Naive B cell (primary cell): ENCODE measurements around the gene TACC2. TPM values are rescaled to one million over a fixed set of nuclear protein-coding genes. Genes with fewer than 3 reads are reported as not detected.

Experiments
- ATAC-seq, 2 donors: fragments of 150-1000 bp; cut with Tn5 transposase; 2 replicates each; pipeline ENCODE4 v1.10.0; 2021; ENCODE audit warnings: low read depth in 2 of 2, mild to moderate bottlenecking in 2 of 2, moderate library complexity in 2 of 2
- DNase-seq: peaks from one replicate; pipeline ENCODE4 v3.0.0; 2022
- H3K27ac Mint-ChIP-seq, 6 donors: one replicate each; pipeline ENCODE4 v1.8.0; 2020 to 2022; ENCODE audit warnings: mild to moderate bottlenecking in 6 of 6, mixed read lengths in 6 of 6, moderate library complexity in 5 of 6, inconsistent platforms in 2 of 6
- H3K27me3 Mint-ChIP-seq, 3 donors: one replicate each; pipeline ENCODE4 v1.8.0; 2021 to 2022; ENCODE audit warnings: mixed read lengths in 3 of 3, mild to moderate bottlenecking in 1 of 3
- H3K36me3 Mint-ChIP-seq, 2 donors: one replicate each; pipeline ENCODE4 v1.8.0; 2020 to 2022; ENCODE audit warnings: mixed read lengths in 2 of 2, inconsistent platforms in 1 of 2, mild to moderate bottlenecking in 1 of 2
- H3K4me1 Mint-ChIP-seq, 3 donors: one replicate each; pipeline ENCODE4 v1.8.0; 2020 to 2022; ENCODE audit warnings: mixed read lengths in 3 of 3, inconsistent platforms in 1 of 3, mild to moderate bottlenecking in 1 of 3, moderate library complexity in 1 of 3
- H3K4me3 Mint-ChIP-seq, 8 donors: one replicate each; pipeline ENCODE4 v1.8.0; 2020 to 2022; ENCODE audit warnings: mild to moderate bottlenecking in 8 of 8, mixed read lengths in 8 of 8, moderate library complexity in 8 of 8, inconsistent platforms in 2 of 8
- H3K9me3 Mint-ChIP-seq, 7 donors: one replicate each; pipeline ENCODE4 v1.8.0; 2020 to 2022; ENCODE audit warnings: mixed read lengths in 7 of 7, mild to moderate bottlenecking in 5 of 7, inconsistent platforms in 2 of 7, moderate library complexity in 1 of 7
- polyA plus RNA-seq, 6 donors: library from polyadenylated mRNA; unstranded; fragments of 300-500 nt; fragmentation: Illumina TruSeq; gene quantifications; one replicate each; pipeline ENCODE4 v1.2.3, GENCODE V29; 2021; ENCODE audit warnings: low read depth in 6 of 6

The TACC2 gene
- polyA plus RNA-seq, 6 donors from 2014 or later, result not detected

- H3K9me3 Mint-ChIP-seq, result peaks cover 0 to 3% (median 0%) of the 10 kb centered on the region in 7 donors
- DNase-seq, result no peak
- no peaks in the 10 kb centered on the region for H3K36me3 Mint-ChIP-seq
- peaks cover 0 to 6% (median 5%) of the 10 kb centered on the region in 3 donors for H3K4me1 Mint-ChIP-seq
- H3K27ac Mint-ChIP-seq, result peak overlapping the region in 2 of 6 donors; percentile 28 to 91
- peaks cover 19 to 38% (median 32%) of the 10 kb centered on the region in 3 donors for H3K27me3 Mint-ChIP-seq
- no peak for ATAC-seq
- no peak overlapping the region for H3K4me3 Mint-ChIP-seq
Measured at GRCh38 chr10:122294511-122295450, 305.8 kb downstream of the TACC2 start.

GRCh38 chr10:122295451-122295809, 306.5 kb downstream of the TACC2 start:
- DNase-seq, result no peak
- Mint-ChIP-seq H3K27ac (peak overlapping the region in 1 of 6 donors; percentile 91), H3K4me3 (no peak overlapping the region), H3K27me3 (peaks cover 12 to 35% (median 31%) of the 10 kb centered on the region in 3 donors), H3K4me1 (peaks cover 0 to 6% (median 5%) of the 10 kb centered on the region in 3 donors), H3K36me3 (no peaks in the 10 kb centered on the region), H3K9me3 (peaks cover 0 to 3% (median 0%) of the 10 kb centered on the region in 7 donors)
- ATAC-seq, result no peak

- no peak for DNase-seq
- H3K36me3 Mint-ChIP-seq, result no peaks in the 10 kb centered on the region
- H3K27me3 Mint-ChIP-seq, result peaks cover 9 to 37% (median 28%) of the 10 kb centered on the region in 3 donors
- H3K4me3 Mint-ChIP-seq, result peak overlapping the region in 1 of 8 donors; percentile 36
- peaks cover 0 to 3% (median 0%) of the 10 kb centered on the region in 7 donors for H3K9me3 Mint-ChIP-seq
- H3K4me1 Mint-ChIP-seq, result peaks cover 0 to 6% (median 5%) of the 10 kb centered on the region in 3 donors
- no peak for ATAC-seq
- no peak overlapping the region for H3K27ac Mint-ChIP-seq
Measured at GRCh38 chr10:122296363-122297120, 307.6 kb downstream of the TACC2 start.

GRCh38 chr10:122297583-122297982, 308.6 kb downstream of the TACC2 start:
- no peak for ATAC-seq
- H3K27ac Mint-ChIP-seq, result no peak overlapping the region
- H3K9me3 Mint-ChIP-seq, result peaks cover 0 to 3% (median 0%) of the 10 kb centered on the region in 7 donors
- H3K4me3 Mint-ChIP-seq, result no peak overlapping the region
- H3K36me3 Mint-ChIP-seq, result no peaks in the 10 kb centered on the region
- peaks cover 0 to 6% (median 5%) of the 10 kb centered on the region in 3 donors for H3K4me1 Mint-ChIP-seq
- H3K27me3 Mint-ChIP-seq, result peaks cover 9 to 37% (median 28%) of the 10 kb centered on the region in 3 donors
- DNase-seq, result no peak

- H3K36me3 Mint-ChIP-seq, result no peaks in the 10 kb centered on the region
- no peak for DNase-seq
- peaks cover 0 to 6% (median 5%) of the 10 kb centered on the region in 3 donors for H3K4me1 Mint-ChIP-seq
- H3K9me3 Mint-ChIP-seq, result peaks cover 0 to 3% (median 0%) of the 10 kb centered on the region in 7 donors
- no peak overlapping the region for H3K27ac Mint-ChIP-seq
- H3K4me3 Mint-ChIP-seq, result no peak overlapping the region
- ATAC-seq, result no peak
- H3K27me3 Mint-ChIP-seq, result peaks cover 10 to 37% (median 28%) of the 10 kb centered on the region in 3 donors
Measured at GRCh38 chr10:122298206-122298597, 309.2 kb downstream of the TACC2 start.

GRCh38 chr10:122298598-122299301, 309.8 kb downstream of the TACC2 start:
- ATAC-seq, result peak; percentile 67 to 76
- peak overlapping the region in 5 of 8 donors; percentile 11 to 61 (median 52) for H3K4me3 Mint-ChIP-seq
- H3K4me1 Mint-ChIP-seq, result peaks cover 0 to 6% (median 5%) of the 10 kb centered on the region in 3 donors
- DNase-seq, result peak; percentile 58
- no peaks in the 10 kb centered on the region for H3K36me3 Mint-ChIP-seq
- peaks cover 0 to 3% (median 0%) of the 10 kb centered on the region in 7 donors for H3K9me3 Mint-ChIP-seq
- peaks cover 14 to 37% (median 28%) of the 10 kb centered on the region in 3 donors for H3K27me3 Mint-ChIP-seq
- peak overlapping the region in 1 of 6 donors; percentile 69 for H3K27ac Mint-ChIP-seq

- Mint-ChIP-seq H3K27ac (peak overlapping the region in 1 of 6 donors; percentile 65), H3K4me3 (no peak overlapping the region), H3K36me3 (no peaks in the 10 kb centered on the region), H3K27me3 (peaks cover 14 to 37% (median 28%) of the 10 kb centered on the region in 3 donors), H3K4me1 (peaks cover 0 to 6% (median 5%) of the 10 kb centered on the region in 3 donors), H3K9me3 (peaks cover 0 to 3% (median 0%) of the 10 kb centered on the region in 7 donors)
- DNase-seq (no peak), ATAC-seq (no peak)
Measured at GRCh38 chr10:122299423-122300075, 310.6 kb downstream of the TACC2 start.

GRCh38 chr10:122301055-122301810, 312.3 kb downstream of the TACC2 start:
- H3K27me3 Mint-ChIP-seq, result peaks cover 14 to 29% (median 17%) of the 10 kb centered on the region in 3 donors
- peaks cover 0 to 10% (median 5%) of the 10 kb centered on the region in 3 donors for H3K4me1 Mint-ChIP-seq
- peaks cover 0 to 6% of the 10 kb centered on the region in 2 donors for H3K36me3 Mint-ChIP-seq
- peaks cover 3 to 8% (median 6%) of the 10 kb centered on the region in 7 donors for H3K9me3 Mint-ChIP-seq
- H3K27ac Mint-ChIP-seq, result no peak overlapping the region
- no peak overlapping the region for H3K4me3 Mint-ChIP-seq
- no peak for ATAC-seq
- DNase-seq, result no peak

- no peak for ATAC-seq
- H3K27ac Mint-ChIP-seq, result no peak overlapping the region
- H3K27me3 Mint-ChIP-seq, result peaks cover 14 to 29% (median 14%) of the 10 kb centered on the region in 3 donors
- peaks cover 0 to 14% (median 5%) of the 10 kb centered on the region in 3 donors for H3K4me1 Mint-ChIP-seq
- peaks cover 0 to 7% of the 10 kb centered on the region in 2 donors for H3K36me3 Mint-ChIP-seq
- no peak overlapping the region for H3K4me3 Mint-ChIP-seq
- H3K9me3 Mint-ChIP-seq, result peaks cover 3 to 8% (median 6%) of the 10 kb centered on the region in 7 donors
- DNase-seq, result no peak
Measured at GRCh38 chr10:122301811-122302115, 312.8 kb downstream of the TACC2 start.

GRCh38 chr10:122302315-122302714, 313.4 kb downstream of the TACC2 start:
- ATAC-seq (no peak), DNase-seq (no peak)
- H3K4me1 Mint-ChIP-seq, result peaks cover 0 to 19% (median 5%) of the 10 kb centered on the region in 3 donors
- peaks cover 0 to 7% of the 10 kb centered on the region in 2 donors for H3K36me3 Mint-ChIP-seq
- H3K27me3 Mint-ChIP-seq, result peaks cover 8 to 24% (median 9%) of the 10 kb centered on the region in 3 donors
- peaks cover 3 to 8% (median 5%) of the 10 kb centered on the region in 7 donors for H3K9me3 Mint-ChIP-seq
- H3K27ac Mint-ChIP-seq, result no peak overlapping the region
- H3K4me3 Mint-ChIP-seq, result peak overlapping the region in 1 of 8 donors; percentile 51

- H3K4me1 Mint-ChIP-seq, result peaks cover 10 to 29% (median 16%) of the 10 kb centered on the region in 3 donors
- no peak overlapping the region for H3K4me3 Mint-ChIP-seq
- H3K27ac Mint-ChIP-seq, result peak overlapping the region in 1 of 6 donors; percentile 33
- peaks cover 3 to 8% (median 5%) of the 10 kb centered on the region in 7 donors for H3K9me3 Mint-ChIP-seq
- DNase-seq (no peak), ATAC-seq (no peak)
- H3K27me3 Mint-ChIP-seq, result peaks cover 8 to 20% (median 9%) of the 10 kb centered on the region in 3 donors
- peaks cover 0 to 7% of the 10 kb centered on the region in 2 donors for H3K36me3 Mint-ChIP-seq
Measured at GRCh38 chr10:122303271-122304053, 314.5 kb downstream of the TACC2 start.
